ENCODE data around the gene NFIB.

NFIB gene

DNA sequence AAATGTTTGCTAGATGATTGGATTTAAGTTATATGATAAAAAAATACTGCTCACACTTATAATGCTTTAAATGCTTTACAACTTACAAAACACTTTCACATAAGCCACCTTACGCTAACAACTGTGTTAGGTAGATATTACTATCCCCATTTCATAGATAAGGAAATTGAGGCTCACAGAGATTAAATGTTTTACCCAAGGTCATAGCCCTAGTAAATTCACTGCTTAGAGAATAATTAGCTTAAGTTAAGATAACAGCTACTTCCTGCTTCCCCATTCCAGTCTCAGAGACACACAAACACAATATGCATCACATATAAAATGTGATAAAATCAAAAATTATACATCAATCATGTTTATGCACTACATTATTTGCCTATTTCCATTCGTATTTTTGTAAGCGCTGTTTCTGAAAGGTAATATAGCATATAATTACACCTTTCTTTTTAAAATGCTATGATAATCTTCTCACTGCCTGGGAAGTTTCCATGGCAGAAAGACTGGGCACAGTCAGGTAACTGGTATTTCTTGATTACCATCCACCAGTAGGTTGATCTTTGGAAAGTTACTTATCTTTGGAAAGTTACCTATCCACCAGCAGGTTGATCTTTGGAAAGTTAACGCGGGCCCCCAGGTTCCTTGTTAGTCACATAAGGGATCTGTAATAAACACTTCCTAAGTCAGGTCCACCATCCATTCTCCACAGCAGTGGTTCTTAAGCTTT, 101.1 kb downstream of the NFIB start:
- Mint-ChIP-seq H3K4me1 (no peaks in the 10 kb centered on the region), H3K36me3 (ENCODE audit: insufficient read depth) (no peaks in the 10 kb centered on the region), H3K27ac (ENCODE audit: low read depth) (no peak overlapping the region), H3K4me3 (no peak overlapping the region), H3K9me3 (no peaks in the 10 kb centered on the region), H3K27me3 (no peaks in the 10 kb centered on the region)
- ATAC-seq (replicated peaks; ENCODE audit: extremely low read depth, poor library complexity, severe bottlenecking) (no peak), DNase-seq (ENCODE audit: low spot score in 2 of 2) (no peak)

GRCh38 chr9:14212077-14212476, 101.9 kb downstream of the NFIB start:
- DNase-seq (ENCODE audit: low spot score in 2 of 2) (no peak), ATAC-seq (replicated peaks; ENCODE audit: extremely low read depth, poor library complexity, severe bottlenecking) (no peak)
- no peaks in the 10 kb centered on the region for H3K36me3 Mint-ChIP-seq (ENCODE audit: insufficient read depth)
- H3K4me3 Mint-ChIP-seq: no peak overlapping the region
- no peaks in the 10 kb centered on the region for H3K4me1 Mint-ChIP-seq
- H3K27me3 Mint-ChIP-seq: no peaks in the 10 kb centered on the region
- no peak overlapping the region for H3K27ac Mint-ChIP-seq (ENCODE audit: low read depth)
- H3K9me3 Mint-ChIP-seq: no peaks in the 10 kb centered on the region

- DNase-seq (ENCODE audit: low spot score in 2 of 2) (no peak), ATAC-seq (replicated peaks; ENCODE audit: extremely low read depth, poor library complexity, severe bottlenecking) (no peak)
Measured at GRCh38 chr9:14211564-14211963, 102.4 kb downstream of the NFIB start.

GRCh38 chr9:14210428-14210827, 103.5 kb downstream of the NFIB start:
- H3K9me3 Mint-ChIP-seq: no peaks in the 10 kb centered on the region
- H3K27me3 Mint-ChIP-seq: no peaks in the 10 kb centered on the region
- no peak for DNase-seq (ENCODE audit: low spot score in 2 of 2)
- H3K4me3 Mint-ChIP-seq: no peak overlapping the region
- H3K27ac Mint-ChIP-seq (ENCODE audit: low read depth): no peak overlapping the region
- no peak for ATAC-seq (replicated peaks; ENCODE audit: extremely low read depth, poor library complexity, severe bottlenecking)
- H3K4me1 Mint-ChIP-seq: no peaks in the 10 kb centered on the region
- H3K36me3 Mint-ChIP-seq (ENCODE audit: insufficient read depth): no peaks in the 10 kb centered on the region

More at GRCh38 chr9:14211564-14211963, 102.4 kb downstream of the NFIB start:
- H3K4me1 Mint-ChIP-seq: no peaks in the 10 kb centered on the region
- H3K27me3 Mint-ChIP-seq: no peaks in the 10 kb centered on the region
- H3K9me3 Mint-ChIP-seq: no peaks in the 10 kb centered on the region
- no peak overlapping the region for H3K27ac Mint-ChIP-seq (ENCODE audit: low read depth)
- H3K36me3 Mint-ChIP-seq (ENCODE audit: insufficient read depth): no peaks in the 10 kb centered on the region
- H3K4me3 Mint-ChIP-seq: no peak overlapping the region

DNA sequence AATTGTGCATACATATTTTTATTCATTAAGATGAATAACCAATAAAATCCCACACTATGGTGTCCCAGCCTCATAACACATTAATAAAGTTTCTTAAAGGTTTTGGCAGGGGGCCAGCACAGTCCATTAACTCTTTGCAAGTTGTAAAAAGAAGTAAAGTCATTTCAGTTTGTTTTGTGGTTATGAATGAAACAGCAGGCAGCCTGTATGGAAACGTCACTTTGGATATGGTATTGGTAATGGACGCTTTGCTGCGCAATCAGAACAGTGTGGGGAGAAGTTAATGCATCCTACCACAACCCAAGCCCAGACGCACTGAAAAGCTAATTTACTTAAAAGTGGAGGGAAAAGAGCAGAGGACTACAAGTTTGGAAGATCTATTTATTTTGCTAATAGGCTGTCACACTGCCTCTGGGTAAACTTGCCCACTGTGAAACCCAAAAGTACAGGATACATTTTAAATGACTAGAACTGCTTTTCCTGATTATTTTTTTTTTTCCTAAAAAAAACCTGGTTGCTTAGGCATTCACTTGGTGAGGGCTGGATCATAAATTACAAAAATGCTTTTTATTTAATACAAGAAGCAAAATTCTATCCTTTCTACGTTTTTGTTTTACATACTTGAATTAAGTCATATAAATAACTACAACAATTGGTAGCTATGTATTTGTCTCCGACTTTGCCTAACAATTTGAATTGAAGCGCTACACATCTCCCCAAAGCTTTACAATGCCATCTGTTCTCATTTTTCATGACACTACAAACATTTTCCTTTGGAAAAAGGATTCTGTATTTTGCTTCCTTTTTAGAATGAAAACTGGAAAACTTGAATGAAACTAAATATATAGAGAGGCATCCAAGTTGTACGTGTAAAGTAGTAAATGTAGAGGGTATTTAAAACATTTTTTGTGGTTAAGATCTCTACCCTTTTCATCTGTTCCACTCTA, 104.3 kb downstream of the NFIB start:
- DNase-seq (ENCODE audit: low spot score in 2 of 2) (no peak), ATAC-seq (replicated peaks; ENCODE audit: extremely low read depth, poor library complexity, severe bottlenecking) (no peak)
- no peaks in the 10 kb centered on the region for H3K27me3 Mint-ChIP-seq
- no peak overlapping the region for H3K27ac Mint-ChIP-seq (ENCODE audit: low read depth)
- H3K4me3 Mint-ChIP-seq: no peak overlapping the region
- H3K9me3 Mint-ChIP-seq: no peaks in the 10 kb centered on the region
- no peaks in the 10 kb centered on the region for H3K36me3 Mint-ChIP-seq (ENCODE audit: insufficient read depth)
- no peaks in the 10 kb centered on the region for H3K4me1 Mint-ChIP-seq

DNA sequence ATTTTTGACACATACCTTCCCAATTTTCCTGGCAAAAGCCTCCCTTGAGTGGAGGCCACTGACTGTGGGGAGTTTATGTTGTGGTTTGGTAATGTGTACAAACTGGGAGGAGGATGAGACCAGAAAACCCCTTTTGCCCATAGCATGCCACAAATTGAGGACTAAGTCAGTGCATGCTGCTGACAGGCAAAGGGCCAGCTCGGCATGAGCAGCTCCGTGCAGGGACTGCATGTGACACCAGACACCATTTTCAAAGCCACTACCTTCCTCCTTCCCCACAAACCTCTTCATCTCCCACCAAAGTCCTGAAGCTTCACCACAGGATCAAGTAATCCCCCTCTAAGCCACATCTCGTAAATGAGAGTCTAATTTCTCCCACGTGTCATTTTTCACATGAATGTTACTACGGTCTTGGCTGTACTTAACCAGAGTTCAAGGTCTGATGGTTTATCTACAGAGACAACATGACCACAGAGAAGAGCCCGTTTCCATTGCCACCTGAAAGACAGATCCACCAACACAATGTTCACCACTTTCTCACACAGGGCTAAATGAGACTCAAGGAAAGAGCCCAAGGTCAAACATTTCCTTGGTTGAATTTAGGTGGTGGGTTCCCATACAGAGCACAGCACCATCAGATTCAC, 106.5 kb downstream of the NFIB start:
- no peaks in the 10 kb centered on the region for H3K36me3 Mint-ChIP-seq (ENCODE audit: insufficient read depth)
- no peak for ATAC-seq (replicated peaks; ENCODE audit: extremely low read depth, poor library complexity, severe bottlenecking)

GRCh38 chr9:14205463-14205862, 108.5 kb downstream of the NFIB start:
- Mint-ChIP-seq H3K36me3 (ENCODE audit: insufficient read depth) (no peaks in the 10 kb centered on the region), H3K4me3 (no peak overlapping the region), H3K9me3 (peaks cover 10% of the 10 kb centered on the region), H3K27me3 (no peaks in the 10 kb centered on the region), H3K4me1 (no peaks in the 10 kb centered on the region), H3K27ac (ENCODE audit: low read depth) (no peak overlapping the region)
- no peak for ATAC-seq (replicated peaks; ENCODE audit: extremely low read depth, poor library complexity, severe bottlenecking)
- DNase-seq (ENCODE audit: low spot score in 2 of 2): no peak

More for the DNA sequence above, 106.5 kb downstream of the NFIB start:
- H3K27me3 Mint-ChIP-seq: no peaks in the 10 kb centered on the region
- DNase-seq (ENCODE audit: low spot score in 2 of 2): no peak
- no peak overlapping the region for H3K4me3 Mint-ChIP-seq
- H3K27ac Mint-ChIP-seq (ENCODE audit: low read depth): no peak overlapping the region
- H3K9me3 Mint-ChIP-seq: no peaks in the 10 kb centered on the region
- no peaks in the 10 kb centered on the region for H3K4me1 Mint-ChIP-seq

GRCh38 chr9:14203356-14204056, 110.4 kb downstream of the NFIB start:
- no peak for ATAC-seq (replicated peaks; ENCODE audit: extremely low read depth, poor library complexity, severe bottlenecking)
- H3K4me1 Mint-ChIP-seq: no peaks in the 10 kb centered on the region

DNA sequence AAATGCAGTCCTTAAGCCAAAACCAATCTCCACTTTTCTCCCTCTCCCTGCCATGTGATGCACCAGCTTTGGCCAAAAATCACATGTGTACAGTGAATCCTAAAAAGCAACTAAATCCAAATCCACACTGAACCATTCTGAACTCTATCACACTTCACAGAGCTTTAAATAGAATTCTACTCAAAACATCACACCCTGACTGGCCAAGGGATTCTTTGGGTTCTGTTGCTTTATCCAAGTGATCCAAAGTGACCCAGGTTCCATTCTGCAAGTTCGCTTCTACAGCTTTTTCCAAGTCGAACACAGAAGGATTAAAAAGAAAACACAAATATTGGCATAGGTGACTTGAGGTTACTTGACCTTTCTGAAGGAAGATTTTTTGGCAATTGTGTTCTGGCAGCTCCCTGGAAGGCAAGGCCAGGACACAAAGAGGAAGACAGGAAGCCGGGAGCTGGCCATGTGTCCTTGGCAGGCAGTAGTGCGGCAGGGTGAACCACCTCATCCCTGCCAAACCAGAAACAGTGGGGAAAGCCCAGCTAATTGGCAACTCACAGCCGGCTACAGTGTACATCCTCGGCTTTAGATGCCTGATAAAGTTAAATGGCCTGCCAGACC, 115.0 kb downstream of the NFIB start:
- Mint-ChIP-seq H3K27ac (ENCODE audit: low read depth) (no peak overlapping the region), H3K36me3 (ENCODE audit: insufficient read depth) (no peaks in the 10 kb centered on the region), H3K4me1 (no peaks in the 10 kb centered on the region), H3K27me3 (no peaks in the 10 kb centered on the region), H3K9me3 (peaks cover 11% of the 10 kb centered on the region), H3K4me3 (no peak overlapping the region)
- ATAC-seq (replicated peaks; ENCODE audit: extremely low read depth, poor library complexity, severe bottlenecking) (no peak), DNase-seq (ENCODE audit: low spot score in 2 of 2) (no peak)

More at GRCh38 chr9:14203356-14204056, 110.4 kb downstream of the NFIB start:
- Mint-ChIP-seq H3K9me3 (peaks cover 11% of the 10 kb centered on the region), H3K4me3 (no peak overlapping the region), H3K27me3 (no peaks in the 10 kb centered on the region), H3K36me3 (ENCODE audit: insufficient read depth) (no peaks in the 10 kb centered on the region), H3K27ac (ENCODE audit: low read depth) (no peak overlapping the region)
- no peak for DNase-seq (ENCODE audit: low spot score in 2 of 2)

GRCh38 chr9:14198047-14198840, 115.7 kb downstream of the NFIB start:
- Mint-ChIP-seq H3K4me3 (no peak overlapping the region), H3K27me3 (no peaks in the 10 kb centered on the region), H3K27ac (ENCODE audit: low read depth) (no peak overlapping the region), H3K9me3 (peaks cover 11% of the 10 kb centered on the region), H3K4me1 (no peaks in the 10 kb centered on the region), H3K36me3 (ENCODE audit: insufficient read depth) (no peaks in the 10 kb centered on the region)
- DNase-seq (ENCODE audit: low spot score in 2 of 2) (no peak), ATAC-seq (replicated peaks; ENCODE audit: extremely low read depth, poor library complexity, severe bottlenecking) (no peak)

- no peak for DNase-seq (ENCODE audit: low spot score in 2 of 2)
- H3K4me1 Mint-ChIP-seq: no peaks in the 10 kb centered on the region
- H3K27ac Mint-ChIP-seq (ENCODE audit: low read depth): no peak overlapping the region
- H3K9me3 Mint-ChIP-seq: peaks cover 11% of the 10 kb centered on the region
- no peaks in the 10 kb centered on the region for H3K36me3 Mint-ChIP-seq (ENCODE audit: insufficient read depth)
- no peaks in the 10 kb centered on the region for H3K27me3 Mint-ChIP-seq
- no peak for ATAC-seq (replicated peaks; ENCODE audit: extremely low read depth, poor library complexity, severe bottlenecking)
- no peak overlapping the region for H3K4me3 Mint-ChIP-seq
Measured at GRCh38 chr9:14197325-14197858, 116.5 kb downstream of the NFIB start.

All from central memory CD8-positive, alpha-beta T cell (primary cell).